H1 (cell line): Measurements from ENCODE around the gene SLC23A1.

Experiments
- BACH1 ChIP-seq: IDR thresholded peaks from 2 replicates; pipeline ENCODE4 v1.6.1; 2012; ENCODE audit warnings: low read length, improper control_type of control experiment
- BCL11A ChIP-seq, 2 experiments: IDR thresholded peaks; one replicate each; pipeline ENCODE4 v1.6.1; 2011; ENCODE audit warnings: low read depth in 2 of 2, low read length in 2 of 2, mild to moderate bottlenecking in 2 of 2
- BRCA1 ChIP-seq: IDR thresholded peaks from 2 replicates; pipeline ENCODE4 v1.6.1; 2012; ENCODE audit warnings: low read depth, low read length, improper control_type of control experiment
- CTCF ChIP-seq, 3 experiments: IDR thresholded peaks; 1 replicate in 2 of 3; 2 replicates in 1 of 3; pipeline versions ENCODE4 v1.5.1 to v1.6.1; 2011; ENCODE audit warnings: low read length in 3 of 3, mild to moderate bottlenecking in 3 of 3, inconsistent platforms in 2 of 3, low read depth in 1 of 3, moderate library complexity in 1 of 3; ENCODE audit not compliant: insufficient read depth in 1 of 3; ENCODE audit errors: control extremely low read depth in 1 of 3
- EGR1 ChIP-seq: IDR thresholded peaks from 2 replicates; pipeline ENCODE4 v1.6.1; 2011; ENCODE audit warnings: low read depth, low read length, borderline replicate concordance
- HDAC2 ChIP-seq, 2 experiments: fragments of 300-600 bp in 1 of 2; sonication (generic) in 1 of 2; IDR thresholded peaks; 2 replicates each; pipeline ENCODE4 v1.6.1; 2011 to 2012; ENCODE audit warnings: low read depth in 2 of 2, low read length in 2 of 2, mild to moderate bottlenecking in 2 of 2, moderate library complexity in 2 of 2, borderline replicate concordance in 1 of 2, inconsistent platforms in 1 of 2
- MAX ChIP-seq: IDR thresholded peaks from 2 replicates; pipeline ENCODE4 v1.6.1; 2012; ENCODE audit warnings: inconsistent platforms
- POLR2A ChIP-seq, 2 experiments: IDR thresholded peaks; 1 replicate in 1 of 2; 2 replicates in 1 of 2; pipeline ENCODE4 v1.6.1; 2011; ENCODE audit warnings: low read depth in 2 of 2, low read length in 2 of 2, mild to moderate bottlenecking in 2 of 2; ENCODE audit errors: control extremely low read depth in 1 of 2
- POLR2AphosphoS5 ChIP-seq: IDR thresholded peaks from 2 replicates; pipeline ENCODE4 v1.6.1; 2011; ENCODE audit warnings: low read depth, low read length
- RFX5 ChIP-seq: IDR thresholded peaks from 2 replicates; pipeline ENCODE4 v1.6.1; 2011; ENCODE audit warnings: low read depth, low read length, improper control_type of control experiment, borderline replicate concordance
- SIN3A ChIP-seq, 2 experiments: IDR thresholded peaks in 1 of 2; conservative IDR thresholded peaks in 1 of 2; 2 replicates each; pipeline ENCODE4 v1.6.1; 2011 to 2012; ENCODE audit warnings: low read length in 2 of 2, improper control_type of control experiment in 1 of 2, low read depth in 1 of 2, mild to moderate bottlenecking in 1 of 2
- SIRT6 ChIP-seq: IDR thresholded peaks from one replicate; pipeline ENCODE4 v1.7.1; 2012; ENCODE audit warnings: low read length, inconsistent platforms
- SRF ChIP-seq: IDR thresholded peaks from 2 replicates; pipeline ENCODE4 v1.6.1; 2011; ENCODE audit warnings: mild to moderate bottlenecking, low read depth, low read length, moderate library complexity
- ZNF274 ChIP-seq: IDR thresholded peaks from 2 replicates; pipeline ENCODE4 v1.7.0; 2012; ENCODE audit warnings: low read length, borderline replicate concordance; ENCODE audit errors: extremely low read depth

GRCh38 chr5:139416651-139417050 lies 33.6 kb upstream of the SLC23A1 start:
- TF ChIP-seq POLR2AphosphoS5 (no peak), SIN3A (conservative IDR thresholded peaks at IDR 0.05 in 1 of 2, IDR thresholded peaks at IDR 0.05 in 1 of 2; ENCODE audit: low read depth in 1 of 2, low read length in 2 of 2) (no peak), SIRT6 (no peak), POLR2A (IDR thresholded peaks at IDR 0.05; ENCODE audit: control extremely low read depth in 1 of 2, low read depth in 2 of 2, low read length in 2 of 2) (no peak), ZNF274 (no peak), BACH1 (no peak), CTCF (IDR thresholded peaks at IDR 0.05; ENCODE audit: control extremely low read depth in 1 of 3, insufficient read depth in 1 of 3, low read depth in 1 of 3, low read length in 3 of 3) (no peak), BCL11A (IDR thresholded peaks at IDR 0.05; ENCODE audit: low read depth in 2 of 2, low read length in 2 of 2) (no peak), HDAC2 (IDR thresholded peaks at IDR 0.05; ENCODE audit: borderline replicate concordance in 1 of 2, low read depth in 2 of 2, low read length in 2 of 2) (no peak), BRCA1 (no peak), MAX (no peak), EGR1 (no peak), RFX5 (no peak), SRF (no peak)
